H9 (cell line): ENCODE measurements around the gene HLX. TPM values are rescaled to one million over a fixed set of nuclear protein-coding genes. Genes with fewer than 3 reads are reported as not detected.

Experiments
- DNase-seq: peaks from one replicate; pipeline ENCODE4 v3.0.0-alpha.2; 2017
- H2AFZ ChIP-seq: one replicate; pipeline ENCODE4 v1.6.1; 2013; ENCODE audit warnings: mild to moderate bottlenecking, low read length, control low read depth, moderate library complexity
- H2AK5ac ChIP-seq: 2 replicates; pipeline ENCODE4 v1.6.1; 2013; ENCODE audit warnings: low read length, control low read depth, mixed read lengths; ENCODE audit not compliant: insufficient read length
- H2BK120ac ChIP-seq: one replicate; pipeline ENCODE4 v1.6.1; 2013; ENCODE audit warnings: low read depth, mild to moderate bottlenecking, low read length, control low read depth, inconsistent platforms; ENCODE audit not compliant: poor library complexity, severe bottlenecking
- H2BK12ac ChIP-seq: 2 replicates; pipeline ENCODE4 v1.6.1; 2013; ENCODE audit warnings: low read length, control low read depth, mixed read lengths, low read depth; ENCODE audit not compliant: insufficient read length
- H2BK15ac ChIP-seq: 2 replicates; pipeline ENCODE4 v1.6.1; 2013; ENCODE audit warnings: low read depth, low read length, control low read depth
- H2BK20ac ChIP-seq: one replicate; pipeline ENCODE4 v1.6.1; 2013; ENCODE audit warnings: low read depth, mild to moderate bottlenecking, low read length, control low read depth, inconsistent platforms; ENCODE audit not compliant: poor library complexity, severe bottlenecking
- H2BK5ac ChIP-seq: 2 replicates; pipeline ENCODE4 v1.6.1; 2013; ENCODE audit warnings: low read length, control low read depth, mixed read lengths; ENCODE audit not compliant: insufficient read length
- H3K14ac ChIP-seq: 2 replicates; pipeline ENCODE4 v1.6.1; 2013; ENCODE audit warnings: low read length, control low read depth; ENCODE audit not compliant: insufficient read depth
- H3K18ac ChIP-seq: 2 replicates; pipeline ENCODE4 v1.6.1; 2013; ENCODE audit warnings: low read depth, mild to moderate bottlenecking, mixed read lengths, low read length, control low read depth; ENCODE audit not compliant: insufficient read length
- H3K23ac ChIP-seq: 2 replicates; pipeline ENCODE4 v1.6.1; 2013; ENCODE audit warnings: low read length, control low read depth, mixed read lengths, low read depth; ENCODE audit not compliant: insufficient read length
- H3K23me2 ChIP-seq: 2 replicates; pipeline ENCODE4 v1.6.1; 2013; ENCODE audit warnings: low read depth, mild to moderate bottlenecking, mixed read lengths, low read length, control low read depth; ENCODE audit not compliant: insufficient read length, poor library complexity, severe bottlenecking
- H3K27ac ChIP-seq: 2 replicates; pipeline ENCODE4 v1.5.1; 2013; ENCODE audit warnings: low read length, control low read depth, mixed read lengths, low read depth; ENCODE audit not compliant: insufficient read length
- H3K27me3 ChIP-seq: 2 replicates; pipeline ENCODE4 v1.6.1; 2013; ENCODE audit warnings: low read length, control low read depth, inconsistent platforms; ENCODE audit not compliant: insufficient read depth
- H3K4ac ChIP-seq: 2 replicates; pipeline ENCODE4 v1.6.1; 2013; ENCODE audit warnings: low read depth, mild to moderate bottlenecking, control low read depth, inconsistent platforms, low read length, moderate library complexity
- H3K4me1 ChIP-seq: 2 replicates; pipeline ENCODE4 v1.6.1; 2013; ENCODE audit warnings: low read length, control low read depth, inconsistent platforms; ENCODE audit not compliant: insufficient read depth
- H3K4me2 ChIP-seq: 2 replicates; pipeline ENCODE4 v1.6.1; 2013; ENCODE audit warnings: low read length, control low read depth, mixed read lengths; ENCODE audit not compliant: insufficient read length, insufficient read depth
- H3K56ac ChIP-seq: 2 replicates; pipeline ENCODE4 v1.6.1; 2013; ENCODE audit warnings: low read depth, mild to moderate bottlenecking, mixed read lengths, low read length, control low read depth; ENCODE audit not compliant: insufficient read length
- H3K79me1 ChIP-seq: 2 replicates; pipeline ENCODE4 v1.6.1; 2013; ENCODE audit warnings: low read depth, mild to moderate bottlenecking, moderate library complexity, low read length, control low read depth, inconsistent platforms; ENCODE audit not compliant: insufficient read depth, poor library complexity, severe bottlenecking
- H3K79me2 ChIP-seq: 2 replicates; pipeline ENCODE4 v1.6.1; 2013; ENCODE audit warnings: low read length, control low read depth, inconsistent platforms; ENCODE audit not compliant: insufficient read depth
- H3K9ac ChIP-seq: 2 replicates; pipeline ENCODE4 v1.6.1; 2013; ENCODE audit warnings: low read length, control low read depth, mixed read lengths; ENCODE audit not compliant: insufficient read length; ENCODE audit errors: extremely low read depth
- H3K9me3 ChIP-seq: one replicate; pipeline ENCODE4 v1.6.1; 2013; ENCODE audit warnings: low read depth, low read length, inconsistent platforms; ENCODE audit not compliant: control insufficient read depth
- H3T11ph ChIP-seq: one replicate; pipeline ENCODE4 v1.6.1; 2013; ENCODE audit warnings: mild to moderate bottlenecking, low read length, control low read depth, inconsistent platforms
- H4K20me1 ChIP-seq: one replicate; pipeline ENCODE4 v1.6.1; 2013; ENCODE audit not compliant: control insufficient read depth, insufficient read length, insufficient read depth
- H4K5ac ChIP-seq: 2 replicates; pipeline ENCODE4 v1.6.1; 2013; ENCODE audit warnings: low read depth, mild to moderate bottlenecking, mixed read lengths, low read length, control low read depth; ENCODE audit not compliant: insufficient read length
- H4K8ac ChIP-seq: replicated peaks from 2 replicates; pipeline ENCODE4 v1.6.1; 2013; ENCODE audit warnings: low read length, control low read depth, mixed read lengths, low read depth; ENCODE audit not compliant: insufficient read length
- H4K91ac ChIP-seq: 2 replicates; pipeline ENCODE4 v1.6.1; 2013; ENCODE audit warnings: low read depth, mild to moderate bottlenecking, moderate library complexity, mixed read lengths, low read length, control low read depth; ENCODE audit not compliant: insufficient read length
- H3K27ac Mint-ChIP-seq, 3 experiments: 2 replicates in 2 of 3; 3 replicates in 1 of 3; pipeline ENCODE4 v1.8.0; 2020 to 2021; ENCODE audit warnings: mixed read lengths in 3 of 3, mild to moderate bottlenecking in 1 of 3, moderate library complexity in 1 of 3
- H3K27me3 Mint-ChIP-seq: 2 replicates; pipeline ENCODE4 v1.8.0; 2021; ENCODE audit warnings: low read depth, mild to moderate bottlenecking, moderate library complexity, mixed read lengths
- H3K36me3 Mint-ChIP-seq, 3 experiments: 2 replicates in 2 of 3; 3 replicates in 1 of 3; pipeline ENCODE4 v1.8.0; 2020 to 2021; ENCODE audit warnings: low read depth in 3 of 3, mixed read lengths in 3 of 3; ENCODE audit not compliant: insufficient read depth in 1 of 3
- H3K4me1 Mint-ChIP-seq, 2 experiments: 2 replicates each; pipeline ENCODE4 v1.8.0; 2020; ENCODE audit warnings: mixed read lengths in 2 of 2
- H3K4me3 Mint-ChIP-seq, 2 experiments: 2 replicates in 1 of 2; 3 replicates in 1 of 2; pipeline ENCODE4 v1.8.0; 2020 to 2021; ENCODE audit warnings: mild to moderate bottlenecking in 2 of 2, mixed read lengths in 2 of 2, moderate library complexity in 1 of 2
- H3K9me3 Mint-ChIP-seq, 2 experiments: 2 replicates in 1 of 2; 3 replicates in 1 of 2; pipeline ENCODE4 v1.8.0; 2020; ENCODE audit warnings: mild to moderate bottlenecking in 2 of 2, mixed read lengths in 2 of 2, moderate library complexity in 1 of 2
- CTCF ChIP-seq: fragments of 200-600 bp; sonication (generic); conservative IDR thresholded peaks from 3 replicates; pipeline ENCODE4 v1.8.0; 2021; ENCODE audit warnings: antibody characterized with exemption, mild to moderate bottlenecking
- WGBS: extraction: QIAGEN DNeasy Blood & Tissue Kit; methylation state at CpG from one replicate; pipeline ENCODE4 v1.1.7; 2013; ENCODE audit warnings: missing lambda C conversion rate, low lambda C conversion rate, mixed read lengths; ENCODE audit not compliant: insufficient read length; ENCODE audit errors: extremely low coverage; 5-methylcytosine and 5-hydroxymethylcytosine counted together
- total RNA-seq: library from RNA; stranded (reverse); gene quantifications from 2 replicates; pipeline ENCODE4 v1.2.1, GENCODE V29; 2021

HLX gene
- total RNA-seq, 1 experiment from 2014 or later: 0.37 TPM

- no peaks in the 10 kb centered on the region for H3K27me3 ChIP-seq
- H3K4me1 ChIP-seq: 0 out of 2 replicates have a peak, but pooled peaks cover 2% of the 10 kb centered on the region
- TF ChIP-seq CTCF: no peak
- H3K18ac ChIP-seq: no peak overlapping the region
- no peak overlapping the region for H4K5ac ChIP-seq
- H2AFZ ChIP-seq: no peak overlapping the region
- Mint-ChIP-seq H3K27ac (no peak overlapping the region), H3K4me1 (peaks cover 11 to 13% of the 10 kb centered on the region in 2 experiments), H3K27me3 (peaks cover 14% of the 10 kb centered on the region; the same call in 1 of the 2 replicates), H3K4me3 (no peak overlapping the region), H3K9me3 (no peaks in the 10 kb centered on the region), H3K36me3 (no peaks in the 10 kb centered on the region)
- no peak overlapping the region for H3T11ph ChIP-seq
- no peak overlapping the region for H3K9ac ChIP-seq
- no peak overlapping the region for H2BK15ac ChIP-seq
- no peak overlapping the region for H3K27ac ChIP-seq
- H4K8ac ChIP-seq: no peak overlapping the region
- H3K9me3 ChIP-seq: no peaks in the 10 kb centered on the region
- H3K56ac ChIP-seq: no peak overlapping the region
- no peak overlapping the region for H2BK12ac ChIP-seq
- H3K79me1 ChIP-seq: no peaks in the 10 kb centered on the region
- H2BK20ac ChIP-seq: no peak overlapping the region
- H3K14ac ChIP-seq: no peak overlapping the region
- no peak overlapping the region for H4K91ac ChIP-seq
- no peaks in the 10 kb centered on the region for H3K23me2 ChIP-seq
- no CpG with 5 or more reads among the region's 1 CpG for WGBS
- H2BK5ac ChIP-seq: no peak overlapping the region
- no peak overlapping the region for H3K4me2 ChIP-seq
- no peaks in the 10 kb centered on the region for H3K79me2 ChIP-seq
- H2BK120ac ChIP-seq: no peak overlapping the region
- H3K23ac ChIP-seq: no peak overlapping the region
- H2AK5ac ChIP-seq: no peak overlapping the region
- H3K4ac ChIP-seq: no peak overlapping the region
- no peak for DNase-seq
- H4K20me1 ChIP-seq: no peaks in the 10 kb centered on the region
Measured at GRCh38 chr1:220918285-220918951, 39.2 kb downstream of the HLX start.
